HG03460 (cell line): ENCODE data around the gene CELF6.
"Not testable (repeated sequence)": the region's sequence is repeated elsewhere in the genome, so short reads cannot be mapped to it uniquely, and the experiment has no call there.

Experiments used
- ATAC-seq: cut with Tn5 transposase; IDR thresholded peaks from one replicate; pipeline ENCODE4 v1.9.1; 2021; ENCODE audit not compliant: unreplicated experiment

CELF6 gene

GRCh38 chr15:72318408-72318942, 1.5 kb downstream of the CELF6 start:
- no peak for ATAC-seq

- no peak for ATAC-seq
These were observed 4.1 kb downstream of the CELF6 start for GRCh38 chr15:72315706-72316370.

GRCh38 chr15:72313881-72314280, 6.1 kb downstream of the CELF6 start:
- ATAC-seq = no peak

GRCh38 chr15:72313448-72313840, 6.5 kb downstream of the CELF6 start:
- no peak for ATAC-seq

- peak; percentile 84 for ATAC-seq
These were observed 7.1 kb downstream of the CELF6 start for GRCh38 chr15:72312605-72313447.

GRCh38 chr15:72307026-72307425, 12.9 kb downstream of the CELF6 start:
- no peak for ATAC-seq

GRCh38 chr15:72306211-72306785, 13.7 kb downstream of the CELF6 start:
- no peak for ATAC-seq

- ATAC-seq = no peak
These were observed 15.4 kb downstream of the CELF6 start for GRCh38 chr15:72304596-72304995.

GRCh38 chr15:72302955-72303354, 17.0 kb downstream of the CELF6 start:
- no peak for ATAC-seq

GRCh38 chr15:72289597-72290325, 30.2 kb downstream of the CELF6 start:
- ATAC-seq = no peak

GRCh38 chr15:72288796-72289596, 31.0 kb downstream of the CELF6 start:
- no peak for ATAC-seq

GRCh38 chr15:72285927-72286516, 33.9 kb downstream of the CELF6 start:
- no peak for ATAC-seq

- no peak for ATAC-seq
These were observed 34.6 kb downstream of the CELF6 start for GRCh38 chr15:72285402-72285801.

GRCh38 chr15:72284781-72285180, 35.2 kb downstream of the CELF6 start:
- ATAC-seq = no peak

- no peak for ATAC-seq
These were observed 38.2 kb downstream of the CELF6 start for GRCh38 chr15:72281713-72282112.

- no peak for ATAC-seq
These were observed 39.2 kb downstream of the CELF6 start for GRCh38 chr15:72280751-72281150.

- no peak for ATAC-seq
These were observed 41.2 kb downstream of the CELF6 start for GRCh38 chr15:72278737-72279136.

GRCh38 chr15:72276326-72276700, 43.6 kb downstream of the CELF6 start:
- ATAC-seq = no peak

- not testable (repeated sequence) for ATAC-seq
These were observed 44.2 kb downstream of the CELF6 start for GRCh38 chr15:72275635-72276325.
